Right lobe of liver (tissue), 6 donors: ENCODE measurements around the gene LOXL1. TPM values are rescaled to one million over a fixed set of nuclear protein-coding genes. Genes with fewer than 3 reads are reported as not detected.

Experiments
- ATAC-seq, 4 donors: fragments of 200-7000 bp; cut with Tn5 transposase; one replicate each; pipeline ENCODE4 v1.9.1; 2020; ENCODE audit warnings: mild to moderate bottlenecking in 4 of 4, moderate library complexity in 4 of 4
- DNase-seq, 3 donors: peaks; one replicate each; pipeline ENCODE4 v3.0.0-alpha.2; 2020
- H3K27ac ChIP-seq, 3 donors: fragments of 200-600 bp; one replicate each; pipeline ENCODE4 v1.8.0; 2022
- H3K27me3 ChIP-seq, 2 donors: fragments of 200-600 bp; one replicate each; pipeline ENCODE4 v1.8.0; 2022
- H3K36me3 ChIP-seq, 4 donors: fragments of 200-600 bp; sonication (generic) in 1 of 4; one replicate each; pipeline versions ENCODE4 v1.5.1 to v1.8.0; 2017 to 2022; ENCODE audit warnings: control low read depth in 1 of 4
- H3K4me1 ChIP-seq, 4 donors: fragments of 200-600 bp; sonication (generic) in 1 of 4; one replicate each; pipeline versions ENCODE4 v1.5.1 to v1.8.0; 2017 to 2022; ENCODE audit warnings: control low read depth in 1 of 4
- H3K4me3 ChIP-seq, 3 donors: fragments of 200-600 bp; one replicate each; pipeline ENCODE4 v1.8.0; 2022
- H3K9me3 ChIP-seq, 4 donors: fragments of 200-600 bp; sonication (generic) in 1 of 4; one replicate each; pipeline versions ENCODE4 v1.5.1 to v1.8.0; 2017 to 2022; ENCODE audit warnings: control low read depth in 1 of 4
- CTCF ChIP-seq, 4 donors: fragments of 200-600 bp in 3 of 4; fragments of 450-650 bp in 1 of 4; IDR thresholded peaks; one replicate each; pipeline versions ENCODE4 v1.5.1 to v1.8.0; 2016 to 2022; ENCODE audit warnings: antibody characterized with exemption in 4 of 4, mild to moderate bottlenecking in 2 of 4
- POLR2A ChIP-seq: fragments of 450-650 bp; IDR thresholded peaks from one replicate; pipeline ENCODE4 v1.6.1; 2017; ENCODE audit warnings: antibody characterized with exemption, mild to moderate bottlenecking
- WGBS: methylation state at CpG from one replicate; pipeline ENCODE4 v1.1.6; 2018; ENCODE audit warnings: low coverage, low lambda C conversion rate; ENCODE audit not compliant: insufficient coverage; ENCODE audit errors: missing lambda C conversion rate; 5-methylcytosine and 5-hydroxymethylcytosine counted together
- intact Hi-C, 2 donors: fragments of 100-400 bp; cut with DNase I; formaldehyde crosslinking; loops; one replicate each; pipeline versions ENCODE4 v1.11.2 to v1.14.1; 2022
- total RNA-seq, 6 experiments: library from RNA; depleted of rRNA in 2 of 6; stranded (reverse); fragments of >200 nt in 2 of 6; fragmentation: NEBNext Ultra II Directional in 3 of 6; extraction: Animal tissue kit (Norgen Biotek cat#: 25700) in 3 of 6; gene quantifications; one replicate each; pipeline versions ENCODE4 v1.1.0 to v1.2.4, GENCODE V29; 2016 to 2023
- donor health status: DM: no; HTN: yes; CAD: no.
- donor health status: DM: no; HTN: no; CAD: no.
- donor health status: DM: no; HTN: no; CAD: no.
- donor health status: DM: no; HTN: yes; CAD: no.
- donor health status: DM: no; HTN: yes; CAD: no.

The LOXL1 gene
- total RNA-seq, 6 experiments from 2014 or later, result 0.29 to 2.3 (median 0.83) TPM

- Histone ChIP-seq H3K36me3 (peaks cover 0 to 4% (median 0%) of the 10 kb centered on the region in 4 donors), H3K4me1 (peaks cover 0 to 14% (median under 1%) of the 10 kb centered on the region in 4 donors), H3K4me3 (no peak overlapping the region), H3K27ac (no peak overlapping the region), H3K9me3 (no peaks in the 10 kb centered on the region), H3K27me3 (no peaks in the 10 kb centered on the region)
- intact Hi-C loops, result no loop called here
- WGBS, result 45% methylated on average over 6 of the region's 7 CpGs
- TF ChIP-seq CTCF (IDR thresholded peaks at IDR 0.05) (no peak), POLR2A (no peak)
- peak in 1 of 3 donors; percentile 37 for DNase-seq
- ATAC-seq, result no peak
Observed at GRCh38 chr15:73986055-73986775, 60.0 kb downstream of the LOXL1 start.

DNA sequence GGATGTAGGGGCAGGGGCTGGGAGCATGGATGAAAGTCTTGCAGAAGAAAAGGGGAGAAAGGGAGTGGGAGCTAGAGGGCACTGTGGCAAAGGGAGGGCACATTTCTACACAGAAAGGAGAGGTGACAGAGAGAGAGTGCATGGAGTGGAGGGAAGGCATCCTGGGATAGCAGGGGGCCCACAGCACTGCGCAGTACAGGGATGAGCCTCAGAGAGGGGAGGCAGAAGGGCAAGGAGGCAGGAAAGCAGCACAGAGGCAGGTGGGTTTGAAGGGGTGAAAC lies 60.5 kb downstream of the LOXL1 start:
- no peaks in the 10 kb centered on the region for H3K9me3 ChIP-seq
- DNase-seq, result no peak
- no peak for TF ChIP-seq POLR2A
- no peak for TF ChIP-seq CTCF (IDR thresholded peaks at IDR 0.05)
- no peaks in the 10 kb centered on the region for H3K27me3 ChIP-seq
- intact Hi-C loops, result no loop called here
- 100% methylated on average over 1 of the region's 1 CpG for WGBS
- H3K36me3 ChIP-seq, result peaks cover 0 to 4% (median 0%) of the 10 kb centered on the region in 4 donors
- H3K4me1 ChIP-seq, result peaks cover 0 to 19% (median 3%) of the 10 kb centered on the region in 4 donors
- ATAC-seq, result no peak
- no peak overlapping the region for H3K27ac ChIP-seq
- no peak overlapping the region for H3K4me3 ChIP-seq

DNA sequence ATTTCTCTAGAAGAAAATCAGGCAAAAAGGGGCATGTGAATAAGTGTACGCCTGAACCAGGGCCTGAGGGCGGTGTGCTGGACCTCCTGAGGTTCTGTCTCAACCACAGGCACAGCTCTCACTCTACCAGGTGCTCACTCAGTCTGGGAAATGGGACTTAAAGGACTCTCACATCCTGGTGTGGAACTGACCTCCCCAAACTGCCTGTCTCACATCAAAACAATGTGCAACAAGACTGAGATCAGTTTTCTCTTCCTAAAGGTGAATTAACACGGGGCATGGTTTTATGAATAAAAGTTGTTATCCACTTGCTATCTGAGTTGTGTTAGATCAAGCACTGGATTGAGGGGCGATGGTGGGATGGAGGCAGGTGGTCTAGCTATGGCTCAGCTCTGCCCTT lies 61.0 kb downstream of the LOXL1 start:
- Histone ChIP-seq H3K27me3 (no peaks in the 10 kb centered on the region), H3K4me3 (no peak overlapping the region), H3K9me3 (no peaks in the 10 kb centered on the region), H3K36me3 (peaks cover 0 to 4% (median 0%) of the 10 kb centered on the region in 4 donors), H3K27ac (peak overlapping the region in 1 of 3 donors; percentile 38), H3K4me1 (peaks cover 0 to 18% (median 3%) of the 10 kb centered on the region in 4 donors)
- 100% methylated on average over 2 of the region's 4 CpGs for WGBS
- TF ChIP-seq POLR2A (no peak), CTCF (IDR thresholded peaks at IDR 0.05) (no peak)
- ATAC-seq (no peak), DNase-seq (no peak)
- intact Hi-C loops, result no loop called here

DNA sequence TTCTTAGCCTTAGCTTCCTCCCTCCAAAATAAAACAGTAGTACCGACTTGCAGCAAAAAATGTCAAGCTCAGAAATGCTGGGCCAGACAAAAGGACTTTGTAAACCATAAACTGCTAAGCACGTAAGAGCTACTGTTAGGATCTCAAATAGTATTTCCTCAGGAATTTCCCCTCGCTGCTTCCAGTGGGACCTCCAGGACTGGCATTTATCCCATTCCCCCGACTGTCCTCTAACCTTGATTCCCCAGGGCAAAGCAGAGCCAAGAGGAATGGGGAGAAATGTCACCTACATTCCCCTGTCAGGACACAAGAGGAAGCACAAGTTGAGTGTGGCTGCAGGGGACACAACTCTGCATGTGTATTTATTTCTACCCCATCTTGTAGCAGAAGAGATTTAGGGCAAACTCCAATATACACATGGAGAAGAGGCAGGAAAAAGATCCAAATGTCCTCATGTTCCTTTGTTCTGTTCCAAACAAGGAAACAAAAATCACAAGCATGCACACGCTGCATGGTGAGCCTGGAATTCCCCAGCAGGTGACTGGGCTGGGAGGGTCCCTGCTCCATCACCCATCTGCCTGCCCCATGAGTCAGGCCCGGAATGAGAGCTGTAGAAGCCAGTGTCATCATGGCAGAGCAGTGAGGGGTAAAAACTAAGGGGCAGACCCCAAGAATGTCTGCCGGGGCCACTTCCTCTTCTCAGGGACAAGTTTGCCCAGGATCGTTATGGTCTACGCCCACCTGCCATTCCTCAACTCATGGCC lies 61.6 kb downstream of the LOXL1 start:
- no peak for DNase-seq
- TF ChIP-seq POLR2A (no peak), CTCF (IDR thresholded peaks at IDR 0.05) (no peak)
- ATAC-seq, result peak in 1 of 4 donors; percentile 15
- Histone ChIP-seq H3K27me3 (no peaks in the 10 kb centered on the region), H3K4me3 (no peak overlapping the region), H3K9me3 (no peaks in the 10 kb centered on the region), H3K4me1 (peaks cover 0 to 13% (median 3%) of the 10 kb centered on the region in 4 donors), H3K36me3 (peaks cover 0 to 4% (median 0%) of the 10 kb centered on the region in 4 donors), H3K27ac (peak overlapping the region in 1 of 3 donors; percentile 38)
- intact Hi-C loops, result no loop called here
- 45% methylated on average over 7 of the region's 9 CpGs for WGBS
